Activated T-cell treated with anti-CD3 and anti-CD28 coated beads for 48 hours (primary cell): ENCODE measurements around the gene PCSK6.
"Not testable (repeated sequence)": the region's sequence is repeated elsewhere in the genome, so short reads cannot be mapped to it uniquely, and the experiment has no call there.

Experiments used
- DNase-seq: peaks from one replicate; pipeline ENCODE4 v3.0.0-alpha.2; 2020; ENCODE audit warnings: low read depth

The PCSK6 gene

DNA sequence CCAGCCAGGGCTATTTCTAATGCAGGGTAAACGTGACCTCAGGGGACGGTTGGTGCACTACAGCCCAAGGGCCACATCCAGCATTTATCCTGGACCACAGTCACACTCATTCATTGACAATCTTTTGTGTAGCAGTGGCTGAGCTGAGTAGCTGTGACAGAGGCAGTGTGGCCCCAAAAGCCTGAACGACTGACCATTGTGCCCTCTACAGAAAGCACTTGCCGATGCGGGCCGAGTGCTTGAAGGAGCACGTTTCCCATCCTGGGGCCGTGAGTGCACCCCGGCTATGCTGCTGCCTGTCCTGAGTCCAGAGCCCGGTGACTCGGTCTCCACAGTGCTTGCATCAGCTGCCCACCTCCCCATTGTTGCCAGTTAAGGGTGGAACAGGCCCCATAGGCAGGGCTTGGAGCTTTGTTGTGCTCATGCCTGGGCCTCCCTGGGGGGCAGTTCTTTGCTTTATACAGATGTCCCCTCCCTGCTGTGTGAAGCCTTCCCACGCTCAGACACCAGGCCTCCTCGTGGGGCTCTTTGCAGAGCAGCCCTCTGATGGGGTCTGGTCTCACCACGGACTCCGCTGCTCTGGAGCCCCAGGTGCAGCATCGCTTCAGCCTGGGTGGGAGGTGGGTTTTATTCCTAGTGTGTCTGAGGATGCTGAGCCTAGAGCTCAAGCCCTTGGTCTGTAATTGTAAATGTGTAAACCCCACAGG is 181.5 kb downstream of the PCSK6 start:
- no peak for DNase-seq

DNA sequence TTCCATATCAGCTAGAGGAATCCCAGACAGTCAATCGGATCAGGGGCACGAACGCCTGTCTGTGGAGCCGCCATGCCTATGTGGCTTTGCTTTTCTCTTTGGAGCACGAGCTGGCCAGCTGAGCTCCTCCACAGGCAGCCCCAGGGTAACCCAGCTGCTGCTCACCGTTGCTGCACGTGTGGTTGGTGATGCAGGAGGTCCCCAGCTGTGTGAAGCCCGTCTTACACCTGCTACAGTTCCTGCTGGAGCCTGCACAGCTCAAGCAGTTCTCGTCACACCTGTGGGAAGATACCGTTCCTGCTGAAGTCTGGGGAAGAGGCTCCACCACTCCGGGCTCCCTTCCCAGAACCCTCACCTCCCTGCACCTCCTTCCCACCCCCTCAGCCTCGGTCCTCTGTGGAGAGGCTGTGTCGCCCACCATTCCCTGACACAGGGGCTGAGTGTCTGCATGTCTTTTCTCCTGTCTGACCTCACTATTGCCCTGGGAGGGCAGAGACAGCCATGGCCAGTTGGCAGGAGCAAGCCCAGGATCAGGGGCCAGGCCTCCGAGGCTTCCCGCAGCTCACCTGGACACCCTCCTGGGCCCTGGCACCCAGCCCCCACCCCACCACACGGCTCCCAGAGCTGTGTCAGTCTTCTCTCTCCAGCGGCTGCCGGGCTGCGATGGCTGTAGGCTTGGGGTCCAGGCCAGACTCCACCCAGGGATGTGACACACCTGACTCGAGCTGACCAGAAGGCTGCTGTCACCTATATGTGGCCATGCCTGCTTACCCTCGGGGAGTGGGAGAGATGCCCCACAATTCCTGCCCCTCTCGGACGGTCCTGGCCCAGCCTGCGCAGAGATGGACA is 182.2 kb downstream of the PCSK6 start:
- no peak for DNase-seq

GRCh38 chr15:101306341-101307047 is 183.0 kb downstream of the PCSK6 start:
- no peak for DNase-seq

GRCh38 chr15:101305820-101306255 is 183.7 kb downstream of the PCSK6 start:
- DNase-seq = no peak

GRCh38 chr15:101303408-101303807 is 186.1 kb downstream of the PCSK6 start:
- DNase-seq = no peak

- DNase-seq = no peak
These were observed 192.8 kb downstream of the PCSK6 start for GRCh38 chr15:101296418-101297405.

GRCh38 chr15:101295607-101296161 is 193.8 kb downstream of the PCSK6 start:
- no peak for DNase-seq

DNA sequence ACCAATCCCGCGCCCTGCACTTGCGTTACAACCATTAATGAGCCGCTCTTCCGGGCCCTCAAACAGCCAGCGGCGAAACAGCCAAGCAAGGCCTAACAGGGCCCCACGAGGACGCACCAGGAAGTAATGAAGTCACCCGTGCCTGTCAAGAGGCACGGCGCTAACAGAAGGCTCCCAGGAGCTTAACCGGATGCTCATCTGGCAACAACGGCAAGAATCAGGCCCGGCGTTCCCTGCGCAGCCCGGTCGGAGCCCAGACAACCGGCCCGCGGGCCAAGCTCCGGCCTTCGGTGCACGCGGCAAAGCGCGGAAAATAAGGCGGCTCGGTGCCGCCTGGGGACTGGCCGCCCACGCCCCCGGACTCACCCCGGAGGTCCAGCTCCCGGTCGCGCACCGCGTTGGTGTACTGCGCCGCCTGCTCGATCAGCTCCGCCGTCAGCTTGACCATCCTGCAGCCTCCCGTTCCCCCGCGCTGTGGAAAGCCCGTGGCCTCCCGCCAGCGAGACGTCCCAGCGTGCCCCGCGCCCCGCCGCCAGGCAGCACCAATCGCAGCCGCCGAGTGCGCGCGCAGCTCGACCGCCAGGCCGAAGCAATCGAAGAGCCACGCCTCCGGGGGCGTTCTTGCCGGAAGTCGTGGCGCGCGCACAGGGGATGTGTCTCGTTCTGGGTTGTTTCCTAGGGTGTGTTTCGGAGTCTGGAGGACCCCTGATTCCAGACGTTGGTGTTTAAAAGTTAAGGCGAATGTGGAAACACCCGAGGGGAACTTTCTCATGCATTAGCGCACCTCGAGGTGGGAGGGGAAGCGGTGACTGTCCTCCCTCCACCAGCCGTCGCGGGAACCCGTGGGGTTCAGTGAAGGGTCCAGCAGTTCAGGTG is 194.5 kb downstream of the PCSK6 start, which contains the start of gene SNRPA1:
Gene SNRPA1, minus strand, starts transcription at position 518 of the 876 bp plus-strand sequence. Its CDS starts 70 bp downstream, at position 448.
- DNase-seq = peak; percentile 98

- DNase-seq = no peak
These were observed 196.4 kb downstream of the PCSK6 start for GRCh38 chr15:101293122-101293521.

- DNase-seq = no peak
These were observed 200.5 kb downstream of the PCSK6 start for GRCh38 chr15:101288905-101289513.

GRCh38 chr15:101287342-101287741 is 202.2 kb downstream of the PCSK6 start:
- not testable (repeated sequence) for DNase-seq

DNA sequence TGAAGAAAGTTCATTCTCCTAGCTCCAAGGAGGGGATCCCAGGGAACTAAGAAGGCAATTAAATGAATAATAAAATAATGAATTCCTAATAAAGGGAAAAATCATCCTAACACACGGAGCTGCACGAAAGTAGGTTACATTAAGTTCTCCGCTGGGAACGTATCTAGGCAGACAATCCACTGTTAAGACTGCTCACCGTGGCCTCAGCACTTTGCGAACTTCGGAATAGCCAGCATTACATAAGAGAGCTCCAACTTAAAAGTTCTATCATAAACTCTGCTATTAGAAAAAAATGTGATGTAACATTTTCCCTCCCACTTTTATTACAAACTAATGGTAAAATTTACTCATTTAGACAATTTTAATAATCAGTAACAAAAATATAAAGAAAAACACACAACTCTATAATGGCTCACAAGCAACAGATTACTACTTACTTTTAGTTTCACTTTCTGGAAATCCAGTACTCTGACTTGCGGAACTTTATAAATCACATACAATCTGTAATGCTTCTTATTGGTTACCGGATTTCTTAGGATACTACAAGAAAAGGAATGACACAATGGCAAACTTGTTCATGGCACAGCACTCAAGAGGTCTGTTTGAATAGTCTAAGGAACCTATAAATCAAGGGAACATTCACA is 202.9 kb downstream of the PCSK6 start:
- DNase-seq = no peak

GRCh38 chr15:101283931-101284330 is 205.6 kb downstream of the PCSK6 start:
- no peak for DNase-seq

DNA sequence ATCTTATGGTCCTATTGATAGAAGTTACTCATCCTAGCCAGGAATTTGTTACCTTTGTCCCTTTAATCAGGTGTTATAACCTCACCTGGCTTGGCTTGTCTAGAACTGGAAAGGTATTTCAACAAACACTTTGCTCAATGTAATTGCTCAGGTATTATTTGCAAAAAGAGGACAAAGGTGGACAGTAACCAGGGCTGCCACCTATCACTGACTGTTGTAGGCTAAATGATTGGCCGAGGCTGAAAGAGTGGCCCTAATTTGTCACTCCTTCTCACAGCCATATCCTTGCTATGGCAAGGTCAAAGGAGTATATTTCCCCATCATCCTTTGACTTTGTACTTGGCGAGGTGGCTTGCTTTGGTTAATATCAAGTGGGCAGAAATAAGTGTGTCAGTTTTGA is 209.5 kb downstream of the PCSK6 start:
- DNase-seq = no peak

DNA sequence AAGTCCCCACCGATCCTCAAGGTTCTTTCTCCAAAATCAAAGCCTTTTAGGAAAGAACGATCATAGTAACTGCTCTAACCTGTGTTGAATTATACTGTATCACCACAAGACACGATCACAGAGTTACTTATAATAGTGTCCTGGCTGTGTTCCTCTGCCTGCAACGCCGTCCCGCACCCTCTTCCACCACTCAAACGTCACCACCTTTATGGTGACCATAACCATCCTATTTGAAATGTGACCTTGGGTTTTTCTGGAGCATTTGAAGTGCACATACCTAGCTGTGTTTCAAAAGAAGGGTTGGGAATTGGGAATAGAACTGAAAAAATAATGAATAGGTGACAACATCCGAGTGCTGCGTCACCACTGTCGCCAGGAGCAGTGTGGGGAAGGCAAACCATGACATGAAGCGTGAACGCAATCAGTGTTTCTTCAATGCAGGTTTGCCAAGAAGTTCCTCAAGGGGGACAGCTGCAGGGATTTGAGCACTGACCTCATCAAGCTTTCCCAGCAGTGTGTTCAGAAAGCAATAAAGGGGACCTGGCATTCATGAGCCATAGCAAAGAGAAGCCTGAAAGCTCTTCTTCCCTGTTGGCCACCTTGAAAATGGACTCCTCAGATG is 211.5 kb downstream of the PCSK6 start:
- DNase-seq = no peak

GRCh38 chr15:101277038-101277822 is 212.3 kb downstream of the PCSK6 start, which contains the start of gene SELENOS:
Gene SELENOS, minus strand, starts transcription at chr15:101277485. Its CDS starts 68 bp downstream, at chr15:101277417.
- peak; percentile 90 for DNase-seq

- no peak for DNase-seq
These were observed 212.9 kb downstream of the PCSK6 start for GRCh38 chr15:101276501-101277037.
